Measurements from ENCODE around the gene PLEKHH1. TPM values are rescaled to one million over a fixed set of nuclear protein-coding genes. Genes with fewer than 3 reads are reported as not detected.

Gene PLEKHH1
- total RNA-seq, 1 experiment from 2014 or later: 27.6 TPM

DNA sequence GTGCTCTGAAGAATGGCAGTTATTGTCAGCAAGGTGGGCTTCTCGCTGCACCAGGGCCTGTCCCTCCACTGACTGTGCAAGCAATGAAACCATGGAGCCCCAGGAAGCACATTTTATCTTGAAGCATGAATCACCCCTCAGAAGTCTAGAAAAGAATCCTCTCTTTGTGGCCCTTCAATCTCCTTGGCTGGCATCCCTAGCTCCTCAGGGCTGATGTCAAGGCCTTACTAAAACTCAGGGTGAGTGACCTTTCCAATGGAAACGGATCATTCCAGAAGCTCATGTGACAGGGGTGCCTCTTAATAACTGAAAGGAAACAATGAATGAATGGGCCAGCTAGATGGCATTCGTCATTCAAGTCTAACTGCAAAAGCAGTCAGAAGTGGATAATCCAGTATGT lies 22.3 kb upstream of the PLEKHH1 start:
- Histone ChIP-seq H3K4me3 (replicated peaks in 1 of 2; ENCODE audit: low read depth in 1 of 2, low read length in 2 of 2) (no peak overlapping the region), H2AFZ (ENCODE audit: low read depth, low read length, poor library complexity, severe bottlenecking) (no peak overlapping the region), H3K9me2 (ENCODE audit: insufficient read depth) (no peaks in the 10 kb centered on the region), H3K36me3 (ENCODE audit: control insufficient read depth in 1 of 2, insufficient read depth in 2 of 2, low read length in 2 of 2) (no peaks in the 10 kb centered on the region), H3K27me3 (ENCODE audit: insufficient read depth, low read length) (no peaks in the 10 kb centered on the region), H3K27ac (ENCODE audit: low read depth, low read length) (no peak overlapping the region), H3K9ac (ENCODE audit: low read length) (no peak overlapping the region), H3K9me3 (ENCODE audit: control insufficient read depth in 1 of 2, insufficient read depth in 1 of 2, low read depth in 1 of 2, low read length in 2 of 2) (no peaks in the 10 kb centered on the region), H3K79me2 (ENCODE audit: insufficient read depth, low read length) (no peaks in the 10 kb centered on the region), H3K4me1 (ENCODE audit: control insufficient read depth in 1 of 2, insufficient read depth in 2 of 2, low read length in 2 of 2) (peaks cover 2 to 26% of the 10 kb centered on the region in 2 experiments; a peak in 2 of 4 replicates), H3K4me2 (ENCODE audit: low read length) (no peak overlapping the region), H4K20me1 (ENCODE audit: insufficient read depth) (no peaks in the 10 kb centered on the region)
- ChIA-PET RAD21 (ENCODE audit: low non-redundant PET in 1 of 2, low total read pairs in 2 of 2, uncharacterized antibody in 2 of 2, unreplicated experiment in 2 of 2) (no interaction called here), POLR2A (no interaction called here), CTCF (no interaction called here)
- no TSS peak for BruUV-seq (replicated peaks)
- DNase-seq (ENCODE audit: low read depth, low spot score): no peak
- intact Hi-C loops (cut with micrococcal nuclease): no loop called here
- TF ChIP-seq SIN3A (IDR thresholded peaks at IDR 0.05; ENCODE audit: low read depth): no peak
- ATAC-seq: no peak

DNA sequence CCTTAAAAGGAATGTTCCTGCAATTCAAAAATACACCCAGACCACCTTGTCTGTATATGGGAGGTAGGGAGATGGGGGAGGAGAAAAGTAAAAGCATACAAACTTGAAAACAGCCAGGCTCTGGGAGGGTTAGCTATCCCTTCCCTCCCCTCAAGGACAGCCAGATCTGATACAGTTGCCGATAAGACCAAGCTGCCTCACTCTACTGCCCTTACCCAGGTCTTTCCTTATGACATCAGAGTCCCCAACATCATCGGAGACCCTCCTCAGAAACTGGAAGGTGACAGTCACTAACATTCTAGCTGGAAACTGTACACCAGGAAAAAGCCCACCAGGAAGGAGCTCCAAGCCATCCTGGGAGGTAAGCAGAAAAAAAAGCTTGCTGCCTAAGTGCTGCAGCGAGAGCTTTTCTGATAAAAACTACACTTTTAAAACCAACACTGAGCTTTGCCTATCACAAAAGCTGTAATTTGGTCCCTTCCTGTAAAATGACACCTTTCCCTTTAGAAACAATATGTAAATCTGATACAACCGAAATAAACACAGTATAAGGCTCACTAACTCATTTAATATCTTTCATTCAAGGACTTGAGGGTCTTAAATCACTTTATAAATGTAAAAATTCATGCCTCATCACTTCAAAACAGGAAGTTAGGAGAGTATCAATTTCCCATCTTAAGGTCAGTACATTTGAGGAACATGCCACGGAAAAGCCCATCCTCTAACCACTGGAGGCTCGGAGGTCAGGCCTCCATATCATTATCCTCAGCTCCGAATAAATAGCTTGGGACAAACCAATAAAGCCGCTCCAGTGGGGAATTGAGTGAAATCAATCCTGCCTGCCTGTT lies 20.4 kb upstream of the PLEKHH1 start:
- no TSS peak for BruUV-seq (replicated peaks)
- DNase-seq (ENCODE audit: low read depth, low spot score) (no peak), ATAC-seq (no peak)
- H3K9me3 ChIP-seq (ENCODE audit: control insufficient read depth in 1 of 2, insufficient read depth in 1 of 2, low read depth in 1 of 2, low read length in 2 of 2): no peaks in the 10 kb centered on the region
- peaks cover 2 to 22% of the 10 kb centered on the region in 2 experiments; a peak in 2 of 4 replicates for H3K4me1 ChIP-seq (ENCODE audit: control insufficient read depth in 1 of 2, insufficient read depth in 2 of 2, low read length in 2 of 2)
- no peaks in the 10 kb centered on the region for H3K79me2 ChIP-seq (ENCODE audit: insufficient read depth, low read length)
- no peak overlapping the region for H3K4me3 ChIP-seq (replicated peaks in 1 of 2; ENCODE audit: low read depth in 1 of 2, low read length in 2 of 2)
- intact Hi-C loops (cut with micrococcal nuclease): no loop called here
- no peaks in the 10 kb centered on the region for H4K20me1 ChIP-seq (ENCODE audit: insufficient read depth)
- RAD21 ChIA-PET (ENCODE audit: low non-redundant PET in 1 of 2, low total read pairs in 2 of 2, uncharacterized antibody in 2 of 2, unreplicated experiment in 2 of 2): no interaction called here
- no peaks in the 10 kb centered on the region for H3K9me2 ChIP-seq (ENCODE audit: insufficient read depth)
- no peak overlapping the region for H2AFZ ChIP-seq (ENCODE audit: low read depth, low read length, poor library complexity, severe bottlenecking)
- H3K4me2 ChIP-seq (ENCODE audit: low read length): no peak overlapping the region
- no peaks in the 10 kb centered on the region for H3K27me3 ChIP-seq (ENCODE audit: insufficient read depth, low read length)
- H3K9ac ChIP-seq (ENCODE audit: low read length): no peak overlapping the region
- no peak overlapping the region for H3K27ac ChIP-seq (ENCODE audit: low read depth, low read length)
- H3K36me3 ChIP-seq (ENCODE audit: control insufficient read depth in 1 of 2, insufficient read depth in 2 of 2, low read length in 2 of 2): no peaks in the 10 kb centered on the region
- TF ChIP-seq, protein P1, sequence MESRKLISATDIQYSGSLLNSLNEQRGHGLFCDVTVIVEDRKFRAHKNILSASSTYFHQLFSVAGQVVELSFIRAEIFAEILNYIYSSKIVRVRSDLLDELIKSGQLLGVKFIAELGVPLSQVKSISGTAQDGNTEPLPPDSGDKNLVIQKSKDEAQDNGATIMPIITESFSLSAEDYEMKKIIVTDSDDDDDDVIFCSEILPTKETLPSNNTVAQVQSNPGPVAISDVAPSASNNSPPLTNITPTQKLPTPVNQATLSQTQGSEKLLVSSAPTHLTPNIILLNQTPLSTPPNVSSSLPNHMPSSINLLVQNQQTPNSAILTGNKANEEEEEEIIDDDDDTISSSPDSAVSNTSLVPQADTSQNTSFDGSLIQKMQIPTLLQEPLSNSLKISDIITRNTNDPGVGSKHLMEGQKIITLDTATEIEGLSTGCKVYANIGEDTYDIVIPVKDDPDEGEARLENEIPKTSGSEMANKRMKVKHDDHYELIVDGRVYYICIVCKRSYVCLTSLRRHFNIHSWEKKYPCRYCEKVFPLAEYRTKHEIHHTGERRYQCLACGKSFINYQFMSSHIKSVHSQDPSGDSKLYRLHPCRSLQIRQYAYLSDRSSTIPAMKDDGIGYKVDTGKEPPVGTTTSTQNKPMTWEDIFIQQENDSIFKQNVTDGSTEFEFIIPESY (IDR thresholded peaks at IDR 0.05; ENCODE audit: extremely low read depth, insufficient replicate concordance, low read length): no peak
- no peak for TF ChIP-seq SRF (IDR thresholded peaks at IDR 0.05; ENCODE audit: low read depth)
- TF ChIP-seq POLR2AphosphoS5 (IDR thresholded peaks at IDR 0.05; ENCODE audit: low read depth, low read length): no peak
- CTCF ChIA-PET: interaction anchor here (0.6 to 2.6 kb wide), 3 partner anchors 14 to 85 kb away, joined by 3 to 18 read pairs (median 13); no protein-coding TSS in a partner anchor
- POLR2A ChIA-PET: interaction anchor here (0.6 kb wide), 1 partner anchor 65 kb away, joined by 5 read pairs; no protein-coding TSS in a partner anchor
